GM19328 (cell line): ENCODE results near the gene SPTAN1.
"Not testable (repeated sequence)": the region's sequence is repeated elsewhere in the genome, so short reads cannot be mapped to it uniquely, and the experiment has no call there.

Experiments
- ATAC-seq: cut with Tn5 transposase; IDR thresholded peaks from one replicate; pipeline ENCODE4 v1.9.1; 2021; ENCODE audit warnings: mild to moderate bottlenecking, moderate library complexity; ENCODE audit not compliant: unreplicated experiment

Gene SPTAN1

GRCh38 chr9:128552744-128553440, 505 bp downstream of the SPTAN1 start:
- ATAC-seq, result peak; percentile 21

DNA sequence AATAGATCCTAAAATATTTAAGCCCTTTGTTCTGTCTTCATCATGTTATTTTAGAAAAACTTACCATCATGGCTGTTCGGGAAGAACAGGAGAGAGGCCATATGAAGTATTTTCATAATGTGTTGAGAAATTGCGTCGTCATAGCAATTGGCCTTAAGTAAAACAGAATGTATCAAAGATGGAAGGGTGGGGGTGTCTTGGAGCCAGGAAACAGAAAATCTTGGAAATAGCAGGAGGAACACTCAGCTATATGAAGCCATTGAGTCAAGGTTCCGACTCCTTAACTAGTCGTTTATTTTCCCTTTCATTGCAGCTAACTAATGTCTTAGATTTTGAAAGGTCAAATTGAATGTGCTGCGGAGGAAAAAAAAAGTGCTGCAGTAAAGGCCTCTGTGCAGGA, 1.3 kb downstream of the SPTAN1 start:
- no peak for ATAC-seq

DNA sequence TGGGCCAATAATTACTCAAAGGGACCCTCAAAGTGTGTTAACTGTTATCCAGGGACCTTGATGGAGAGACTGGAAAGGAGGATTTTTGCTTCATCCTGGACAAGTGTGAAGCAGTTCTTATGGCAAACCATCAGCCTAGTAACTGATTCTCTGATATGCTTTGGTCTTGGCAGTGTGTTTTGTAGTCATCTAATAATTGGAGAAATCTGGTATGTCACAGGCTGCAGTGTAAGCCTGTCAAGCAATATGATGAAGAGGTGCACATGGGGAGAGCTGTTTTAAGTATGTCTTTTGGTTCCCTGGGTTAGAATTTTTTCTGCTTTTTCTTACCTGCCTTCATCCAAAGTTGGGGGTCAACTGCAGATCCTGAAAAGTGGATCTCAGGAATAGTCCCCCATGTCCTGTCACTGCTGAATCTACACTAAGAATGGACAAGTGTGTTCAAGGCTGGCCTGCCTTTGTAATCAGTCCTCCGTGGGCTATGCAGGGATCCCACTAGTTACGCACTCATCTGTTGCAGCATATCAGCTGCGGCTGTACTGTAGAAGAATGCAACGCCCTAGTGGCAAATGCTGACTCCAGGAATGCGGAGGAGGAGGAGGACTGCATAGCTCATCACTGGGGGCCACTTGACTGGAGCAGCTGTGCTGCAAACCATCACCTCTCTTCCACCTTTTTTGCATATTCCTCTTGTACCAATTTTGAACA, 1.9 kb downstream of the SPTAN1 start:
- ATAC-seq, result no peak

DNA sequence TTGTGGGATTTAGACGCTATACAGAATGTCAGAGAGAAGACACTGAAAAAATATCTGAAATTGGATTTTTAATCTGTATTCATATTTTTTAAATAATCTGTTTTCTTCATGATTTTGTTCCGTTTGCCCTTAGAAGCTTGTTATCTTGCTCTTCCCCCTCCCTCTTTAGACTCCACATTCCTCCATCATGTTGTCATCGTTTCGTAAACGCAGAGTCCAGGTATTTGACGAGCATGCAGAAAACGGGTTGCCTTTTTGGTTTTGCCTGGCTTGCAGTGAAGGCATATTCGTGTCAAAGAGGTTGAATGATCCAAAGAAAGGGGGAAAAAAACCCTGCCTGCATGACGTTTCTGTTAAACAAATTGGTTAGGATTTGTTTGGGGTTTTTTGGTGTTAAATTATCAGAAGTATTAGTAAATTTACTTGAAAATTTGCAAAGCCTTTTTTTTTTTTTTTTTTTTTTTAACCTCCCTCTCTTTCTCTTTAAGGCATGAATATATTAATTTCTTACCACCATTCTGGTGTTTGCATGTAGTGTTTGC, 2.9 kb downstream of the SPTAN1 start:
- ATAC-seq, result no peak

DNA sequence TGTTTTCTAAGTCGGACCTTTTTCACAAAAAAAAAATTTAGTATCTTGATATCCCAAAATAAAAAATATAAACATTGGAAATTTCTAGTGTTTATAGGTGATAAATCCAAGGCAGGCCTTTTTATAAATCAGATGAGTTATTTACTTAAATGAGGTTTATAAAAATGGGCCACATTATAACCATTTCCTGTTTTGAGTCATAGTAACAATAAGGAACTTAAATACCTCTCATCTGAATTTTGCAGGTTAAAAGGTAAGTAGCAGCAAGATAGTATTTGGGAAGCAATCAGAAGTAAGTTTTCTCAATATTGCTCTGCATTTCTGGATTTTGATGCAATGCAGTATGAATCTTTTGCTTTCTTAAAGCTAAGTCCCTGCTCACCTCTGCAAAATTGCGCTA, 3.9 kb downstream of the SPTAN1 start:
- no peak for ATAC-seq

GRCh38 chr9:128556926-128557634, 4.7 kb downstream of the SPTAN1 start:
- ATAC-seq, result no peak

DNA sequence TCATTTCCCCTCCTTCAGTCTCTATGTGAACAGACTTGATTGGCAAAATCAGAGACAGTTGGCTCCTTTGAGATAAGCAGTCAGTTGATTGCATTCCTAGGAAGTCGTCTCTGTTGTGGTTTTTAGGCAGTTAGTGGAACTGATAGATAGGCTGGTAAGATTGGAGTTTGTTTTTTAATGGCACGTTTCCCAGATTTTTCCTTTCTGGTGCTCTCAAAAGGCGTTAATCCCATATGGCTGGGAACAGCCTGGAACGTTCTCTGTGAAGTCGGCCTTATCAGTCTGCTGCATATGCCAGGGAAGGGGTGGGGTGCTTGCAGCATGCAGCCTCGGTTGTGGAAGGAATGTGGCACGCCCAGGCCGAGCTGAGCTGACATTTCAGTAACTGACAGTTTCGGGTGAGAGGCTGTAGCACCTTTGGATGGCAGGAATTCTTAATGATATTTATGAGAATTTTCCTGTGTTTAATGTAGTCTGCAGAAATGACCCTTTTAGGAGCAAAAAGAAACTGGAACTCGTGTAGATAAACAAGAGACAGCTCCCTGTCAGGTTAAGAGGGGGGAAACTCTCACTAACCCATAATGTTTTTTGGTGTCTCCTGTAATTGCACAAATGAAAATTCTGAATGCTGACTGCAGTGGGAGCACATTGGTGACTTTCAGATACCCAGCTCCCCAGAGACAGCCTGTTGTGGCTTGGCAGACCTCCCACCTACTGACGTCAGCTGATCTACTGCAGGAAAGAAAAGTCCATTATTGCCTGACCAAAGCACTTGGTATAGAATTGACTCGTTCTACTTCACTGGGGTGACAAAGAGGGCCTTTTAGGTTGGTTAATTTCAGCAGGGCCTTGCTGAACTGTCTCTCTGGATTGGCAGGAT, 6.3 kb downstream of the SPTAN1 start:
- ATAC-seq, result no peak

DNA sequence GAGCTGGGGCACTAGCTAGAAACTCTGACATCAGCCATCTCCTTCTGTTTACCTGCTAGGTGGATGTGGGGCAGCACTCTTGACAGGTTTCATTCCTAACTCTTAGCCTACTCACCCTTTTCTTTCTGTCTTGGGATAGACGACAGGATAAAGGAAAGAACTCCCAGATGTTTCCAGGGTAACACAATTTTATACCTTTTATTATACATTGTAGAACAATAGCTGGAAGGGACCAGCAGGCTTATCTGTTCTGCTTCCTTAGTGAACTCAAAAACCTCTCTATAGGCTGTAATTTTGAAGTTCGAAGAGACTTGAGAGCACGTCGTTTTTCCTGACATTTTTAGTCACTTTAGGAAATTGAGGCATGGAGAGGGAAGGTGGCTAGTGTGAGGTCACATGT, 13.2 kb downstream of the SPTAN1 start:
- no peak for ATAC-seq

GRCh38 chr9:128568470-128569078, 16.2 kb downstream of the SPTAN1 start:
- ATAC-seq, result no peak

- no peak for ATAC-seq
These were observed 23.1 kb downstream of the SPTAN1 start for GRCh38 chr9:128575469-128575868.

- ATAC-seq, result no peak
These were observed 23.5 kb downstream of the SPTAN1 start for GRCh38 chr9:128575916-128576315.

DNA sequence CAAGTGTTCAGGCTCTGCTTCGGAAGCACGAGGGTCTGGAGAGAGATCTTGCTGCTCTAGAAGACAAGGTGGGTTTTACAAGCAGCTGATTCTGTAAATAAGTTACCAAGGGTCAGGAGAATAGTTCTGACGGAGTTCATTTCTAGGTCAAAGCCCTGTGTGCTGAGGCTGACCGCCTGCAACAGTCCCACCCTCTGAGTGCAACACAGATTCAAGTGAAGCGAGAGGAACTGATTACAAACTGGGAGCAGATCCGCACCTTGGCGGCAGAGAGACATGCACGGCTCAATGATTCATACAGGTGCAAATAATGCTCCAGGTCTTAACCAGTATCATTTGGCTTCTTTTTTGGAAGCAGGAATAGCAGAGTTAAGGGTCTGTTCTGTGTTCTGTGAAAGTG, 24.8 kb downstream of the SPTAN1 start:
- ATAC-seq, result no peak

GRCh38 chr9:128579194-128579593, 26.8 kb downstream of the SPTAN1 start:
- ATAC-seq, result no peak

DNA sequence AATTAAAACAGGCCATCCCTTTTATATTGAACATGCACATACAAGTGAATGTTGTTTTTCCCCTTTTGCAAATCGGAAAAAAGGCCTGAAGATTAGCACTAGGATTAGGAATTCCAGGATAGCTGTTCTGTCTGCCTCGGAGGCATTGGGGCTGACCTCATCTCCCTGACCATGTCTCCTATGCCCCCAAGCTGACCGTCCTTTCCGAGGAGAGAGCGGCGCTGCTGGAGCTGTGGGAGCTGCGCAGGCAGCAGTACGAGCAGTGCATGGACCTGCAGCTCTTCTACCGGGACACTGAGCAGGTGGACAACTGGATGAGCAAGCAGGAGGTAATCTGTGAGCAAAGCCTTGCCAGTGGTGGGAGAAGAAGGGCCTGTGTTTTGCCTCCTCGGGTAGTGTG, 28.3 kb downstream of the SPTAN1 start:
- ATAC-seq, result no peak

DNA sequence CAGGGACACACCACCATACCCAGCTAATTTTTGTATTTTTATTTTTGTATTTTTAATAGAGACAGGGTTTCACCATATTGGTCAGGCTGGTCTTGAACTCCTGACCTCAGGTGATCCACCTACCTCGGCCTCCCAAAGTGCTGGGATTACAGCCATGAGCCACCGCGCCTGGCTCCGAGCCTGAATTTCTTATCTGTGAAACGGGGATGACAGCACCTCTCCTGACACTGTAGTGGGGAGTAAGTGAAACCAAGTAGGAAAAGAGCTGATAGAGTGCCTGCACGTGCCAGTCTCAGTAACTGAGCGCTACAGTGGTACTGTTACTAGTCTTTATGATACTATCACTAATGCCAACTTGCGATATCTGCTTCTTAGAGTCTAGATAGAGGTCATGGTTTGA, 32.8 kb downstream of the SPTAN1 start:
- not testable (repeated sequence) for ATAC-seq

GRCh38 chr9:128586934-128587333, 34.5 kb downstream of the SPTAN1 start:
- ATAC-seq, result not testable (repeated sequence)

DNA sequence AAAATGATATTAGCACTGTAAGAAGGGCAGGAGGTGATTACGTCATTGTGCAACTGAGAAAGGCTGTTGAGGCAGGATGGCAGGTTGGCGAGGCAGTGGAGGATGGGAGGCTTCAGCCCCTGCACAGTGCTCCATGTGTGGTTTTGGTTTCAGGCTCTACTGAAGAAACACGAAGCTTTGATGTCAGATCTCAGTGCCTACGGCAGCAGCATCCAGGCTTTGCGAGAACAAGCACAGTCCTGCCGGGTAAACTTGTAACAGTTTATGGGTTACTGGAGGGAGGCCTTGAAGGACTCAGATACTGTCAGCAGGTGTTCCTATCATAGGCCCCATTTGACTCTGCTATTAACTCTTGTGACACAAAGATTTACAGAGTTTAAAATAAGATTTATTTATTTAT, 35.1 kb downstream of the SPTAN1 start:
- no peak for ATAC-seq

DNA sequence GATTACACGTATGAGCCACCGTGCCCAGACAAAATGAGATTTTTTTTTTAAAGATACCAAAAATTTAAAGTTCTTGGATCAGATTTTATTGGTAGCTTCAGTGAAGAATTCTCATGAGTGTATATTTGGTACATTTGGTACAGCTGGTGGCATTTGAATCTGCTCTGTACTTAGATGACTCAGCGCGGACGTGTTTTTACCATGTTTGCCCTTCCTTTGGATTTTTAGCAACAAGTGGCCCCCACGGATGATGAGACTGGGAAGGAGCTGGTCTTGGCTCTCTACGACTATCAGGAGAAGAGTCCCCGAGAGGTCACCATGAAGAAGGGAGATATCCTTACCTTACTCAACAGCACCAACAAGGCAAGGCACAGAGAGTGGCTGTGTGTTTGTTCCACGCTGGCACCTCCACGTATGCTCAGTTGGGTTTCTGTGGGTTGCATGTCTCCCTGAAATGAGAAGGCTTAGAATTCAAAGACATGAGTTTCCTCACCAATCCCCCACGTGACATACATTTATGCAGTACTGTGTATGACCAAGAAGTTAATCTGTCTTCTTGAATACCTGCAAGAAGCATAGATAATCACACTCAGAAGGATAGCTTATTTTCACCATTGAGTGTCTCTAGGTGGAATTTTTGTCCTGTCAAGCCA, 36.3 kb downstream of the SPTAN1 start:
- no peak for ATAC-seq

GRCh38 chr9:128593039-128593438, 40.7 kb downstream of the SPTAN1 start:
- no peak for ATAC-seq

DNA sequence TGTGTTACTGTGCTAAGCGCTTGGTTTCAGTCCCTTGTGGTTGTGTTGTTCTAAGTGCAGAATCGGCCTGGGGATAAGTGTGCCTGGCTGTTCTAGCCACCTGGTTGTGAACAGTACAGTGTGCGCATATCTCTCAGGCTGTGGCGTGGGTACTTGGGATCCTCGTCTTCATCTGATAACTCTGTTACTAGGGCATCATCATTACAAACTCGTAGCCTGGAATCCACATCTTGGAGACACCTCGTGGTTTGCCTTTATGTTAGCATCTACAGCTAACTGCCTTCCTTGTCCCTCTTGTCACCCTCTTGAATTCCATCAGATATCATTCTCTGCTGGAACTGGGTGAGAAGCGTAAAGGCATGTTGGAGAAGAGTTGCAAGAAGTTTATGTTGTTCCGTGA, 41.5 kb downstream of the SPTAN1 start:
- no peak for ATAC-seq
